MM.1S (cell line): ENCODE results near the gene SH3RF3.

Source experiments
- DNase-seq: peaks from one replicate; pipeline ENCODE4 v3.0.0-alpha.2; 2015
- H2AFZ ChIP-seq: fragments of 300-600 bp; sonication (generic); 2 replicates; pipeline ENCODE4 v1.6.0; 2016; ENCODE audit warnings: antibody characterized with exemption, low read length
- H3F3A ChIP-seq: fragments of 300-600 bp; sonication (generic); 2 replicates; pipeline ENCODE4 v1.6.1; 2016; ENCODE audit warnings: mild to moderate bottlenecking, antibody characterized with exemption, low read length, moderate library complexity, mixed read lengths; ENCODE audit not compliant: insufficient read depth
- H3K27ac ChIP-seq: fragments of 300-600 bp; sonication (generic); 2 replicates; pipeline ENCODE4 v1.5.1; 2016; ENCODE audit warnings: mild to moderate bottlenecking, low read length
- H3K27me3 ChIP-seq: fragments of 300-600 bp; sonication (generic); replicated peaks from 2 replicates; pipeline ENCODE4 v1.6.0; 2016; ENCODE audit warnings: low read length; ENCODE audit not compliant: insufficient read depth
- H3K36me3 ChIP-seq: fragments of 300-600 bp; sonication (generic); replicated peaks from 2 replicates; pipeline ENCODE4 v1.6.1; 2016; ENCODE audit warnings: mild to moderate bottlenecking, low read length, mixed read lengths; ENCODE audit not compliant: insufficient read depth
- H3K4me1 ChIP-seq: fragments of 300-600 bp; sonication (generic); 2 replicates; pipeline ENCODE4 v1.6.1; 2016; ENCODE audit warnings: low read length, mixed read lengths
- H3K4me2 ChIP-seq: fragments of 300-600 bp; sonication (generic); 2 replicates; pipeline ENCODE4 v1.6.0; 2016; ENCODE audit warnings: low read depth, low read length
- H3K4me3 ChIP-seq: fragments of 300-600 bp; sonication (generic); 2 replicates; pipeline ENCODE4 v1.5.1; 2016; ENCODE audit warnings: low read length, mixed read lengths
- H3K79me2 ChIP-seq: fragments of 300-600 bp; sonication (generic); 2 replicates; pipeline ENCODE4 v1.6.1; 2016; ENCODE audit warnings: mixed run types, low read length, mixed read lengths
- H3K9ac ChIP-seq: fragments of 300-600 bp; sonication (generic); 2 replicates; pipeline ENCODE4 v1.6.1; 2016; ENCODE audit warnings: low read length, mixed read lengths
- H3K9me2 ChIP-seq: fragments of 300-600 bp; sonication (generic); replicated peaks from 2 replicates; pipeline ENCODE4 v1.6.1; 2016; ENCODE audit warnings: mild to moderate bottlenecking, low read length, mixed read lengths; ENCODE audit not compliant: insufficient read depth
- H3K9me3 ChIP-seq: fragments of 300-600 bp; sonication (generic); replicated peaks from 2 replicates; pipeline ENCODE4 v1.6.1; 2016; ENCODE audit warnings: mild to moderate bottlenecking, low read length, mixed read lengths; ENCODE audit not compliant: insufficient read depth
- H4K20me1 ChIP-seq: fragments of 300-600 bp; sonication (generic); 2 replicates; pipeline ENCODE4 v1.6.1; 2016; ENCODE audit warnings: mild to moderate bottlenecking, low read length, moderate library complexity, mixed read lengths; ENCODE audit not compliant: insufficient read depth
- CTCF ChIP-seq: fragments of 300-600 bp; sonication (generic); IDR thresholded peaks from 2 replicates; pipeline ENCODE4 v1.5.1; 2016; ENCODE audit warnings: antibody characterized with exemption, low read length, mixed read lengths
- EZH2 ChIP-seq: fragments of 300-600 bp; sonication (generic); optimal IDR thresholded peaks from 2 replicates; pipeline ENCODE3; 2017; ENCODE audit warnings: low read depth, mild to moderate bottlenecking, antibody characterized with exemption, low read length, mixed read lengths
- EZH2phosphoT487 ChIP-seq: fragments of 300-600 bp; sonication (generic); IDR thresholded peaks from 2 replicates; pipeline ENCODE4 v1.6.1; 2018; ENCODE audit warnings: antibody characterized with exemption, low read length

Gene SH3RF3

DNA sequence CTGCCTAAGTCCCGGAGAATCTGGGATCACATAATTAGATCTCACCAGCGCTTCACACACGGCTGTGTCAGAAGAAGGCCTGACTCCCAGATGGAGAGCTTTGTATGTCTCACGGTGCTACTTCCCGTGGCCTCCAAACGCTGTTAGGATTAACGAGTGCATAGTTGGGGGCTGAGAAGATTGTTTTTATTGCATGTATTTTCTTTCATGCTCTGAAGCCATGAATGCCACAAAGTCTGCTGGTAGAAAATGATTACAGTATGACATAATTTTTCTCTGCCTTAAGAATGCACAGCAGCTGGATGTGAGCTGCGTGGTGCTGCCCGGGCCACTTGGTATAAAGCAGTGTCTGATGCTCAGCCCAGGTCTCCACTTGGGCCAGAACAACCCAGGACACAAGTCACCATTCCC is 318.3 kb downstream of the SH3RF3 start:
- Histone ChIP-seq H2AFZ (no peak overlapping the region), H3K9me3 (no peaks in the 10 kb centered on the region), H4K20me1 (no peaks in the 10 kb centered on the region), H3K9ac (no peak overlapping the region), H3K4me1 (no peaks in the 10 kb centered on the region), H3K27ac (no peak overlapping the region), H3F3A (no peaks in the 10 kb centered on the region), H3K4me2 (no peak overlapping the region), H3K9me2 (no peaks in the 10 kb centered on the region), H3K27me3 (no peaks in the 10 kb centered on the region), H3K36me3 (no peaks in the 10 kb centered on the region), H3K4me3 (no peak overlapping the region), H3K79me2 (no peaks in the 10 kb centered on the region)
- DNase-seq = no peak
- no peak for TF ChIP-seq EZH2phosphoT487
- no peak for TF ChIP-seq EZH2
- TF ChIP-seq CTCF = no peak

- H3K4me2 ChIP-seq = no peak overlapping the region
Observed at GRCh38 chr2:109447776-109448175, 318.8 kb downstream of the SH3RF3 start.

DNA sequence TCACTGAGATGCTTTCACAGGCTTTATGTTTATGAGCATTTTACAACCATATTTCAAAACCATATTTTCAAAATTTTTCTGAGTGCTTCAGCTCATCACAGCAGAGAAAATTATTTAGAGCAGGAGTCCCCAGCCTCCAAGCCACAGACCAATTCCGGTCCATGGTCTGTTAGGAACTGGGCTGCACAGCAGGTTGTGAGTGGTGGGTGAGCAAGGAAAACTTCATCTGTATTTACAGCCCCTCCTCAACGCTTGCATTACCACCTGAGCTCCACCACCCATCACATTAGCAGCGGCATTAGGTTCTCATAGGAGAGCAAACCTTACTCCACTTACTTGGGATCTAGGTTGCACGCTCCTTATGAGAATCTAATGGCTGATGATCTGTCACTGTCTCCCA is 319.2 kb downstream of the SH3RF3 start:
- DNase-seq = no peak
- Histone ChIP-seq H3K9ac (no peak overlapping the region), H3K36me3 (no peaks in the 10 kb centered on the region), H3K9me3 (no peaks in the 10 kb centered on the region), H3K4me2 (no peak overlapping the region), H3K27ac (no peak overlapping the region), H3F3A (no peaks in the 10 kb centered on the region), H3K4me3 (no peak overlapping the region), H3K9me2 (no peaks in the 10 kb centered on the region), H4K20me1 (no peaks in the 10 kb centered on the region), H2AFZ (no peak overlapping the region), H3K79me2 (no peaks in the 10 kb centered on the region), H3K27me3 (no peaks in the 10 kb centered on the region), H3K4me1 (no peaks in the 10 kb centered on the region)
- TF ChIP-seq CTCF (no peak), EZH2 (no peak), EZH2phosphoT487 (no peak)

More at GRCh38 chr2:109447776-109448175, 318.8 kb downstream of the SH3RF3 start:
- Histone ChIP-seq H3K27ac (no peak overlapping the region), H2AFZ (no peak overlapping the region), H3K9me3 (no peaks in the 10 kb centered on the region), H3K4me3 (no peak overlapping the region), H3K9me2 (no peaks in the 10 kb centered on the region), H3K4me1 (no peaks in the 10 kb centered on the region), H4K20me1 (no peaks in the 10 kb centered on the region), H3K36me3 (no peaks in the 10 kb centered on the region), H3K27me3 (no peaks in the 10 kb centered on the region), H3F3A (no peaks in the 10 kb centered on the region), H3K79me2 (no peaks in the 10 kb centered on the region), H3K9ac (no peak overlapping the region)
- no peak for DNase-seq
- TF ChIP-seq CTCF (no peak), EZH2phosphoT487 (no peak), EZH2 (no peak)
